HepG2 (cell line): ENCODE data around the gene NEDD8.

Experiments
- FOXO1 ChIP-seq: sonication (generic); formaldehyde crosslinking; IDR thresholded peaks from 2 replicates; pipeline ENCODE4 v1.4.0; 2020; ENCODE audit warnings: missing genetic modification reagents
- HOMEZ ChIP-seq: IDR thresholded peaks from 2 replicates; pipeline ENCODE4 v1.6.1; 2016; ENCODE audit warnings: low read depth
- KMT2B ChIP-seq: IDR thresholded peaks from 2 replicates; pipeline ENCODE4 v1.6.1; 2016; ENCODE audit warnings: missing genetic modification reagents, missing compliant biosample characterization
- MXI1 ChIP-seq: IDR thresholded peaks from 3 replicates; pipeline ENCODE4 v1.6.1; 2012; ENCODE audit warnings: low read depth, low read length, inconsistent platforms, borderline replicate concordance
- POLR2A ChIP-seq, 2 experiments: IDR thresholded peaks; 2 replicates each; pipeline ENCODE4 v1.6.1; 2011; ENCODE audit warnings: low read depth in 2 of 2, low read length in 2 of 2, mild to moderate bottlenecking in 1 of 2, moderate library complexity in 1 of 2; ENCODE audit not compliant: insufficient read depth in 1 of 2
- POLR2AphosphoS5 ChIP-seq: IDR thresholded peaks from 2 replicates; pipeline ENCODE4 v1.6.1; 2012; ENCODE audit warnings: low read depth, low read length
- SIN3A ChIP-seq: IDR thresholded peaks from 2 replicates; pipeline ENCODE4 v1.6.1; 2011; ENCODE audit warnings: low read depth, mild to moderate bottlenecking, control low read depth, low read length, borderline replicate concordance
- TEAD3 ChIP-seq: optimal IDR thresholded peaks from 2 replicates; pipeline ENCODE3; 2016; ENCODE audit warnings: borderline replicate concordance
- XBP1 ChIP-seq: sonication (generic); formaldehyde crosslinking; IDR thresholded peaks from 2 replicates; pipeline ENCODE4 v1.5.0; 2020; ENCODE audit warnings: missing genetic modification reagents
- ZBTB21 ChIP-seq: sonication (generic); formaldehyde crosslinking; IDR thresholded peaks from 2 replicates; pipeline ENCODE4 v1.4.0; 2020; ENCODE audit warnings: missing genetic modification reagents
- ZNF274 ChIP-seq: sonication (generic); formaldehyde crosslinking; IDR thresholded peaks from 2 replicates; pipeline ENCODE4 v1.5.1; 2020; ENCODE audit warnings: mild to moderate bottlenecking, missing genetic modification reagents
- ZNF276 ChIP-seq: sonication (generic); formaldehyde crosslinking; IDR thresholded peaks from 2 replicates; pipeline ENCODE4 v1.4.0; 2020; ENCODE audit warnings: mild to moderate bottlenecking, low read depth, missing genetic modification reagents
- ZNF331 ChIP-seq: sonication (generic); formaldehyde crosslinking; IDR thresholded peaks from 2 replicates; pipeline ENCODE4 v1.4.0; 2020; ENCODE audit warnings: missing genetic modification reagents

GRCh38 chr14:24197056-24197450, 35.1 kb downstream of the NEDD8 start:
- no peak for TF ChIP-seq HOMEZ (CRISPR knock-in tag)
- TF ChIP-seq SIN3A: no peak
- no peak for TF ChIP-seq ZNF274 (CRISPR knock-in tag)
- TF ChIP-seq ZBTB21 (CRISPR knock-in tag): no peak
- no peak for TF ChIP-seq POLR2AphosphoS5
- TF ChIP-seq POLR2A (IDR thresholded peaks at IDR 0.05; ENCODE audit: insufficient read depth in 1 of 2, low read depth in 2 of 2, low read length in 2 of 2): no peak
- TF ChIP-seq MXI1: no peak
- TF ChIP-seq TEAD3 (CRISPR knock-in tag): no peak
- no peak for TF ChIP-seq ZNF331
- no peak for TF ChIP-seq FOXO1
- TF ChIP-seq XBP1 (CRISPR knock-in tag): no peak
- TF ChIP-seq KMT2B: no peak
- no peak for TF ChIP-seq ZNF276 (CRISPR knock-in tag)
